GM19455 (cell line): ENCODE data around the gene KLHL40.

Experiments used
- ATAC-seq: cut with Tn5 transposase; IDR thresholded peaks from one replicate; pipeline ENCODE4 v1.9.1; 2021; ENCODE audit not compliant: unreplicated experiment

The KLHL40 gene

DNA sequence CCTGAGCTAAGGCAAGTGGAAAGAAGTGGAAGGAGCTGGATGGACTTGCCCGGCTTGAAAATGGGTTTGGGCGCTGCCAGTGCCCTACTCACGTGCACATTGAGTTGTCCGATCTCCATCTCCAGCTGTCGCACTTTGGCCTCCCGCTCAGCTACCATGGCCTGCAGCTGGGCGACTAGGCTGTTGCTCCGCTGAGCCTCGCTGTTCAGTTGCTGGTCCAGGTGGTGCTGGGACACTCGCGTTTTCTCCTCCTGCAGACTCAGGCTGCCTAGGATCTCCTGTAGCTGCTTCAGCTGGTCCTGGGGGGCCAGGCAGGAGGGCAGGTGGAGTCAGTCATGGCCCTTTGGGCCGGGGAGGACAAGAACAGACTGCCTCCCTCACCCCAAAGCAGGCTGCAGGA, 50.3 kb downstream of the KLHL40 start:
- no peak for ATAC-seq

DNA sequence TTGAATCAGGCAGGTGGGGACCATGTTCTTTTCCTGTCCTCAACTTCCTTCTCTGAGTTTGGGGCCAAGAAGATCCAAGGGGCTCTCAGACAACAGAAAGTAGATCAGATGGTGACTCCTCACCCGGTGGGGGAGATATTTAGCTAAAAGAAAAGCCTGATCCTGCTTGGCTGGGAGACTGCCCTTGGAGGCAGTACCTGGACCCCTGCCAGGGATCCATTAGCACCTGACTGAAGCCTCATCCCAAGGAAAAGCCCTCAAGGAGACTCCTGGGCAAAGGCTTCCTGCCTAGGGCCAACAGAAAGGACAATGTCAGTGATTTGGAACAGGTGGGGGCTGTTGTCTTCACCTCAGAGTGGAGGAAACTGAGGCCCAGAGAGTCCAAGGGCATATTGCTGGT, 50.7 kb downstream of the KLHL40 start:
- ATAC-seq, result no peak

DNA sequence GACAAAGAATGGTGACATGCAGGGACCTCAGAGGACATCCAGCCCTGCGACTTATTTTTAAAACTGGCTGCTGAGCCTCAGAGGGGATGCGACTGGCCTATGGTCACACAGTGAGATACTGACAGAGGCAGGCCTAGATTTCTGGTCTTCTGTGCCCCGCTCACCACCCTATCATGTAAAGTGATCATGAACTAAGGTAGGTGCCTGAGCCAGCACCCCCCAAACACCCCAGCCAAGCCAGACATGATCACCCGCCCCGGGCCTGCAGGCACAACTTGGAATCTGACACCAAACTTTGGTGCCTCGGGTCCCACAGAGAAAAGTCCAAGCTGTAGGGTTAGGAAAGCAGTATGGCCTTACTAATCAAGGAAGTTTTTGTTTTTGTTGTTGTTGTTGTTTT, 51.2 kb downstream of the KLHL40 start:
- no peak for ATAC-seq

DNA sequence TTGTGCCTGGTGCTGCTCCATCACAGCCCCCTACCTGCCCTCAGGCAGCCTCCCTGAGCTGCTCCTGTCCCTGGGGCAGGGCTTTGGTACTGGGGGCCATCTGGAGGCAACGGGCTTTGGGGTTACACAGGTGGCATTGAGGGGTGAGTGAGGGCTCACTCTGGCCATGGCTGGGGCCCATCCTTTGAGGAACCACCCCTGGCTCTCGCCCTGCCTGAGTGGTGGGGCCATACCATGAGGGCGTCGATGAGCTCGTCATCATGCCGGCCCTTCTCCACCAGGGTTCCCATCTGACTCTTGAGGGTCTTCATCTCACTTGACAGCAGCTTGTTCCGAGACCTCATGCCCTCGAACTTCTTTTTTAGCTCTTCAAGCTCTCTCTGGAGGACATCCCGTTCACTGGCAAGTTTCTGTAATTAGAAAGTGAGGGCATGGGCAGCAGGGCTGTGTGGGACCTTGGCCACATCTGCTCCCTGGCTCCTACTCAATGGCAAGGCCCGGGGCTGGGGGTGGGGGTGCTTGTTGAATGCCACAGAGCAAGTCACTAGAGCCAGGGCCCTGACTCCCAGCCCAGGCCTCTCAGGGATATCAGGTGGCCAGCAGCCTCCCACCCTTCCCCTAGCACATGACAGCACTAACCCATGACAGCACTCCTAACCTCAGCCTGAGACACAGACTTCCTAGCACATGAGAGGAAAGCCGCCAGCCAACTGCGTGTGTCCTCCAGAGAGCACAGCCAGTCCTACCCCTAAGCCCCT, 54.2 kb downstream of the KLHL40 start:
- no peak for ATAC-seq

- ATAC-seq, result no peak
Observed at GRCh38 chr3:42741796-42742195, 56.5 kb downstream of the KLHL40 start.
